HepG2 (cell line): ENCODE measurements around the gene EBPL. TPM values are rescaled to one million over a fixed set of nuclear protein-coding genes. Genes with fewer than 3 reads are reported as not detected.

Experiments used
- ETV5 ChIP-seq: IDR thresholded peaks from 2 replicates; pipeline ENCODE4 v1.6.1; 2018; ENCODE audit warnings: missing biosample characterization, missing genetic modification reagents, inconsistent platforms, borderline replicate concordance
- FOXA3 ChIP-seq: IDR thresholded peaks from 2 replicates; pipeline ENCODE4 v1.6.1; 2016; ENCODE audit warnings: missing genetic modification reagents, missing compliant biosample characterization
- GABPA ChIP-seq, 2 experiments: IDR thresholded peaks; 2 replicates each; pipeline ENCODE4 v1.6.1; 2011 to 2016; ENCODE audit warnings: low read depth in 2 of 2, low read length in 1 of 2, missing biosample characterization in 1 of 2, missing genetic modification characterization in 1 of 2
- GATAD2A ChIP-seq: IDR thresholded peaks from 2 replicates; pipeline ENCODE4 v1.6.1; 2016
- MAFK ChIP-seq, 2 experiments: IDR thresholded peaks in 1 of 2; conservative IDR thresholded peaks in 1 of 2; 2 replicates each; pipeline ENCODE4 v1.6.1; 2011; ENCODE audit warnings: improper control_type of control experiment in 2 of 2, low read length in 2 of 2
- MED1 ChIP-seq: sonication (generic); formaldehyde crosslinking; IDR thresholded peaks from 2 replicates; pipeline ENCODE4 v1.4.0; 2020; ENCODE audit warnings: missing genetic modification reagents
- PCBP1 ChIP-seq: fragments of 200-400 bp; formaldehyde crosslinking; IDR thresholded peaks from 2 replicates; pipeline ENCODE4 v1.6.1; 2017; ENCODE audit warnings: mild to moderate bottlenecking, low read depth, low read length, borderline replicate concordance
- RARA ChIP-seq: IDR thresholded peaks from 2 replicates; pipeline ENCODE4 v1.6.1; 2016; ENCODE audit warnings: missing genetic modification reagents, missing compliant biosample characterization
- SAP130 ChIP-seq: IDR thresholded peaks from 2 replicates; pipeline ENCODE4 v1.6.1; 2016; ENCODE audit warnings: low read depth
- SRSF9 ChIP-seq: fragments of 200-400 bp; formaldehyde crosslinking; IDR thresholded peaks from 2 replicates; pipeline ENCODE4 v1.6.1; 2018; ENCODE audit warnings: borderline replicate concordance, mild to moderate bottlenecking, low read depth, low read length; ENCODE audit not compliant: insufficient read depth, poor library complexity, severe bottlenecking
- polyA plus RNA-seq, 8 experiments: library from polyadenylated mRNA; depleted of rRNA in 3 of 8; stranded (reverse) in 7 of 8; unstranded in 1 of 8; fragments of >200 nt; fragmentation: Illumina TruSeq in 4 of 8; extraction: Trizol in 4 of 8; gene quantifications; 2 replicates each; pipeline versions ENCODE4 v1.2.1 to v1.2.3, GENCODE V29; 2011 to 2016; ENCODE audit warnings: low read depth in 4 of 8, missing spikeins in 1 of 8, mixed read lengths in 1 of 8; ENCODE audit not compliant: insufficient read depth in 1 of 8
- total RNA-seq, 5 experiments: library from RNA; depleted of rRNA; stranded (reverse); fragments of >200 nt; fragmentation: Illumina TruSeq; extraction: Trizol; gene quantifications; 2 replicates each; pipeline ENCODE4 v1.2.3, GENCODE V29; 2016; ENCODE audit warnings: low read depth in 1 of 5
- TF ChIP-seq, protein P1 (sequence below): sonication (generic); formaldehyde crosslinking; IDR thresholded peaks from 2 replicates; pipeline ENCODE4 v1.5.0; 2020; ENCODE audit warnings: mild to moderate bottlenecking, missing genetic modification reagents, moderate library complexity
- TF ChIP-seq, protein P2 (sequence below): sonication (generic); formaldehyde crosslinking; conservative IDR thresholded peaks from 2 replicates; pipeline ENCODE4 v1.4.0; 2020; ENCODE audit warnings: missing genetic modification reagents
- TF ChIP-seq, protein P3 (sequence below): IDR thresholded peaks from 2 replicates; pipeline ENCODE4 v1.4.0; 2020; ENCODE audit warnings: mild to moderate bottlenecking, missing genetic modification reagents
- TF ChIP-seq, protein P4 (sequence below): sonication (generic); formaldehyde crosslinking; IDR thresholded peaks from 2 replicates; pipeline ENCODE4 v1.5.1; 2020; ENCODE audit warnings: mild to moderate bottlenecking, missing genetic modification reagents, borderline replicate concordance

The EBPL gene
- total and polyA plus RNA-seq, 2 of the 13 experiments (the other 11 are each of a cell fraction or from before 2014, with no cell fraction given) = 96.5 to 152 TPM

DNA sequence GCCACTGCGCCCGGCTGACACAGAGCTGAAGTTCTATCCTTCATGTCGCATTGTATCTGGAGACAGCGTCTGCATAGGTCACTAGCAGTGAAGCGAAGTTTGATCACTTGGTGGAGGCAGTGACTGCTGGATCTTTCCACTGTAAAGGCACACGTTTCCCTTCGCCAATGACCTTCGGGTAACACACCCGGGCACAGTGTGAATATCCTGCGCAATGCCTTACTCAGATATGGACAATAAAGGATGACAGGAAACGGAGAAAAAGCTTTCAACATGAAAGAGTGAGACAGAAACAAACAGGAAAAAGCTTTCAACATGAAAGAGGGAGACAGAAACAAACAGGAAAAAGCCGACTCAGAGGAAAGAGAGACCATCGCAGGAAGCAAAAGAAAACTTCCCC, 45.8 kb downstream of the EBPL start (continued):
- TF ChIP-seq, protein P1, sequence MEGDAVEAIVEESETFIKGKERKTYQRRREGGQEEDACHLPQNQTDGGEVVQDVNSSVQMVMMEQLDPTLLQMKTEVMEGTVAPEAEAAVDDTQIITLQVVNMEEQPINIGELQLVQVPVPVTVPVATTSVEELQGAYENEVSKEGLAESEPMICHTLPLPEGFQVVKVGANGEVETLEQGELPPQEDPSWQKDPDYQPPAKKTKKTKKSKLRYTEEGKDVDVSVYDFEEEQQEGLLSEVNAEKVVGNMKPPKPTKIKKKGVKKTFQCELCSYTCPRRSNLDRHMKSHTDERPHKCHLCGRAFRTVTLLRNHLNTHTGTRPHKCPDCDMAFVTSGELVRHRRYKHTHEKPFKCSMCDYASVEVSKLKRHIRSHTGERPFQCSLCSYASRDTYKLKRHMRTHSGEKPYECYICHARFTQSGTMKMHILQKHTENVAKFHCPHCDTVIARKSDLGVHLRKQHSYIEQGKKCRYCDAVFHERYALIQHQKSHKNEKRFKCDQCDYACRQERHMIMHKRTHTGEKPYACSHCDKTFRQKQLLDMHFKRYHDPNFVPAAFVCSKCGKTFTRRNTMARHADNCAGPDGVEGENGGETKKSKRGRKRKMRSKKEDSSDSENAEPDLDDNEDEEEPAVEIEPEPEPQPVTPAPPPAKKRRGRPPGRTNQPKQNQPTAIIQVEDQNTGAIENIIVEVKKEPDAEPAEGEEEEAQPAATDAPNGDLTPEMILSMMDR (CRISPR knock-in tag) = peak; percentile 34
- TF ChIP-seq MAFK (conservative IDR thresholded peaks at IDR 0.05 in 1 of 2, IDR thresholded peaks at IDR 0.05 in 1 of 2; ENCODE audit: low read length in 2 of 2) (peak in 1 of 2 experiments; percentile 20; a peak in 1 of 4 replicates), PCBP1 (no peak), SRSF9 (no peak), SAP130 (peak; percentile 22; the same call in 1 of the 2 replicates), GATAD2A (CRISPR knock-in tag) (peak; percentile 26; the same call in 1 of the 2 replicates), FOXA3 (CRISPR knock-in tag) (peak; percentile 56), GABPA (IDR thresholded peaks at IDR 0.05; ENCODE audit: low read depth, low read length) (no peak), GABPA (CRISPR knock-in tag; IDR thresholded peaks at IDR 0.05; ENCODE audit: low read depth) (0 out of 2 replicates have a peak, but pooled peaks have one; percentile 33), RARA (peak; percentile 46), MED1 (CRISPR knock-in tag) (peak; percentile 60), ETV5 (CRISPR knock-in tag) (peak; percentile 75; the same call in 1 of the 2 replicates)
- TF ChIP-seq, protein P2, sequence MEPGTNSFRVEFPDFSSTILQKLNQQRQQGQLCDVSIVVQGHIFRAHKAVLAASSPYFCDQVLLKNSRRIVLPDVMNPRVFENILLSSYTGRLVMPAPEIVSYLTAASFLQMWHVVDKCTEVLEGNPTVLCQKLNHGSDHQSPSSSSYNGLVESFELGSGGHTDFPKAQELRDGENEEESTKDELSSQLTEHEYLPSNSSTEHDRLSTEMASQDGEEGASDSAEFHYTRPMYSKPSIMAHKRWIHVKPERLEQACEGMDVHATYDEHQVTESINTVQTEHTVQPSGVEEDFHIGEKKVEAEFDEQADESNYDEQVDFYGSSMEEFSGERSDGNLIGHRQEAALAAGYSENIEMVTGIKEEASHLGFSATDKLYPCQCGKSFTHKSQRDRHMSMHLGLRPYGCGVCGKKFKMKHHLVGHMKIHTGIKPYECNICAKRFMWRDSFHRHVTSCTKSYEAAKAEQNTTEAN (CRISPR knock-in tag) = 0 out of 2 replicates have a peak, but pooled peaks have one; percentile 24
- TF ChIP-seq, protein P3, sequence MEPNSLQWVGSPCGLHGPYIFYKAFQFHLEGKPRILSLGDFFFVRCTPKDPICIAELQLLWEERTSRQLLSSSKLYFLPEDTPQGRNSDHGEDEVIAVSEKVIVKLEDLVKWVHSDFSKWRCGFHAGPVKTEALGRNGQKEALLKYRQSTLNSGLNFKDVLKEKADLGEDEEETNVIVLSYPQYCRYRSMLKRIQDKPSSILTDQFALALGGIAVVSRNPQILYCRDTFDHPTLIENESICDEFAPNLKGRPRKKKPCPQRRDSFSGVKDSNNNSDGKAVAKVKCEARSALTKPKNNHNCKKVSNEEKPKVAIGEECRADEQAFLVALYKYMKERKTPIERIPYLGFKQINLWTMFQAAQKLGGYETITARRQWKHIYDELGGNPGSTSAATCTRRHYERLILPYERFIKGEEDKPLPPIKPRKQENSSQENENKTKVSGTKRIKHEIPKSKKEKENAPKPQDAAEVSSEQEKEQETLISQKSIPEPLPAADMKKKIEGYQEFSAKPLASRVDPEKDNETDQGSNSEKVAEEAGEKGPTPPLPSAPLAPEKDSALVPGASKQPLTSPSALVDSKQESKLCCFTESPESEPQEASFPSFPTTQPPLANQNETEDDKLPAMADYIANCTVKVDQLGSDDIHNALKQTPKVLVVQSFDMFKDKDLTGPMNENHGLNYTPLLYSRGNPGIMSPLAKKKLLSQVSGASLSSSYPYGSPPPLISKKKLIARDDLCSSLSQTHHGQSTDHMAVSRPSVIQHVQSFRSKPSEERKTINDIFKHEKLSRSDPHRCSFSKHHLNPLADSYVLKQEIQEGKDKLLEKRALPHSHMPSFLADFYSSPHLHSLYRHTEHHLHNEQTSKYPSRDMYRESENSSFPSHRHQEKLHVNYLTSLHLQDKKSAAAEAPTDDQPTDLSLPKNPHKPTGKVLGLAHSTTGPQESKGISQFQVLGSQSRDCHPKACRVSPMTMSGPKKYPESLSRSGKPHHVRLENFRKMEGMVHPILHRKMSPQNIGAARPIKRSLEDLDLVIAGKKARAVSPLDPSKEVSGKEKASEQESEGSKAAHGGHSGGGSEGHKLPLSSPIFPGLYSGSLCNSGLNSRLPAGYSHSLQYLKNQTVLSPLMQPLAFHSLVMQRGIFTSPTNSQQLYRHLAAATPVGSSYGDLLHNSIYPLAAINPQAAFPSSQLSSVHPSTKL = peak; percentile 44; the same call in 1 of the 2 replicates
- TF ChIP-seq, protein P4, sequence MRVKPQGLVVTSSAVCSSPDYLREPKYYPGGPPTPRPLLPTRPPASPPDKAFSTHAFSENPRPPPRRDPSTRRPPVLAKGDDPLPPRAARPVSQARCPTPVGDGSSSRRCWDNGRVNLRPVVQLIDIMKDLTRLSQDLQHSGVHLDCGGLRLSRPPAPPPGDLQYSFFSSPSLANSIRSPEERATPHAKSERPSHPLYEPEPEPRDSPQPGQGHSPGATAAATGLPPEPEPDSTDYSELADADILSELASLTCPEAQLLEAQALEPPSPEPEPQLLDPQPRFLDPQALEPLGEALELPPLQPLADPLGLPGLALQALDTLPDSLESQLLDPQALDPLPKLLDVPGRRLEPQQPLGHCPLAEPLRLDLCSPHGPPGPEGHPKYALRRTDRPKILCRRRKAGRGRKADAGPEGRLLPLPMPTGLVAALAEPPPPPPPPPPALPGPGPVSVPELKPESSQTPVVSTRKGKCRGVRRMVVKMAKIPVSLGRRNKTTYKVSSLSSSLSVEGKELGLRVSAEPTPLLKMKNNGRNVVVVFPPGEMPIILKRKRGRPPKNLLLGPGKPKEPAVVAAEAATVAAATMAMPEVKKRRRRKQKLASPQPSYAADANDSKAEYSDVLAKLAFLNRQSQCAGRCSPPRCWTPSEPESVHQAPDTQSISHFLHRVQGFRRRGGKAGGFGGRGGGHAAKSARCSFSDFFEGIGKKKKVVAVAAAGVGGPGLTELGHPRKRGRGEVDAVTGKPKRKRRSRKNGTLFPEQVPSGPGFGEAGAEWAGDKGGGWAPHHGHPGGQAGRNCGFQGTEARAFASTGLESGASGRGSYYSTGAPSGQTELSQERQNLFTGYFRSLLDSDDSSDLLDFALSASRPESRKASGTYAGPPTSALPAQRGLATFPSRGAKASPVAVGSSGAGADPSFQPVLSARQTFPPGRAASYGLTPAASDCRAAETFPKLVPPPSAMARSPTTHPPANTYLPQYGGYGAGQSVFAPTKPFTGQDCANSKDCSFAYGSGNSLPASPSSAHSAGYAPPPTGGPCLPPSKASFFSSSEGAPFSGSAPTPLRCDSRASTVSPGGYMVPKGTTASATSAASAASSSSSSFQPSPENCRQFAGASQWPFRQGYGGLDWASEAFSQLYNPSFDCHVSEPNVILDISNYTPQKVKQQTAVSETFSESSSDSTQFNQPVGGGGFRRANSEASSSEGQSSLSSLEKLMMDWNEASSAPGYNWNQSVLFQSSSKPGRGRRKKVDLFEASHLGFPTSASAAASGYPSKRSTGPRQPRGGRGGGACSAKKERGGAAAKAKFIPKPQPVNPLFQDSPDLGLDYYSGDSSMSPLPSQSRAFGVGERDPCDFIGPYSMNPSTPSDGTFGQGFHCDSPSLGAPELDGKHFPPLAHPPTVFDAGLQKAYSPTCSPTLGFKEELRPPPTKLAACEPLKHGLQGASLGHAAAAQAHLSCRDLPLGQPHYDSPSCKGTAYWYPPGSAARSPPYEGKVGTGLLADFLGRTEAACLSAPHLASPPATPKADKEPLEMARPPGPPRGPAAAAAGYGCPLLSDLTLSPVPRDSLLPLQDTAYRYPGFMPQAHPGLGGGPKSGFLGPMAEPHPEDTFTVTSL (CRISPR knock-in tag) = peak; percentile 49; the same call in 1 of the 2 replicates
